ENCODE measurements around the gene GTSF1L. TPM values are rescaled to one million over a fixed set of nuclear protein-coding genes. Genes with fewer than 3 reads are reported as not detected.
A peak's percentile ranks its signal among the peaks of the same experiment; 100 is the strongest.

GTSF1L gene
- not detected in 2 replicates for total RNA-seq

DNA sequence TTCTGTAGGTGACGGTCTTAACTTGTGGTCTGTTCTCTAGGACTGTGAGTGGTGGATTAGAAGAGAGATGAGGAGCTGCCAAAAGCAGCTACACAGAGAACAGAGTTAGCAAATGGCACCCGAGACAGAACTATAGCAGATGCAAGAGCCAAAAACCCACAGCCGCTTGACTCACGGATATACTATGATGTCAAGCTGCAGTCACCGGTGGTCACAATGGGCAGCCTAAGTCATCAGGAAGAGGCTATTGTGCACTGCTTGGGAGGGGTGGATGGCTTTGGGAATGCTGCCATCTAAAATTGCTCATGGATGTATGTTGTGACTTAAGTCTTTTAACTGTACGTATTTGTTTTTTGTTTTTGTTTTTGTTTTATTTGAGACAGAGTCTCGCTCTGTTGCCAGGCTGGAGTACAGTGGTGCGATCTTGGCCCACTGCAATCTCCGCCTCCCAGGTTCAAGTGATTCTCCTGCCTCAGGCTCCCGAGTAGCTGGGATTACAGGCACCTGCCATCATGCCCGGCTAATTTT, at the start of gene GTSF1L:
Gene GTSF1L, minus strand, starts transcription at position 192 of the 528 bp plus-strand sequence. CDS start 308 bp downstream, outside the sequence.
- DNase-seq (ENCODE audit: insufficient read length, low spot score, missing footprints): no peak
- Histone ChIP-seq H3K36me3 (ENCODE audit: insufficient read depth, low read length) (no peaks in the 10 kb centered on the region), H3K9me3 (ENCODE audit: low read depth, low read length) (no peaks in the 10 kb centered on the region), H3K4me2 (ENCODE audit: insufficient read depth, low read length) (no peak within 1 kb of the TSS), H3K79me2 (ENCODE audit: insufficient read depth, low read length) (no peaks in the 10 kb centered on the region), H3K27ac (ENCODE audit: low read depth, low read length) (no peak within 1 kb of the TSS), H3K27me3 (ENCODE audit: insufficient read depth, low read length) (no peaks in the 10 kb centered on the region), H2AFZ (ENCODE audit: low read length) (peak within 1 kb of the TSS; percentile 70), H4K20me1 (ENCODE audit: insufficient read depth, low read length) (no peaks in the 10 kb centered on the region), H3K4me3 (ENCODE audit: insufficient read depth, low read length) (no peak within 1 kb of the TSS), H3K4me1 (ENCODE audit: insufficient read depth, low read length) (peaks cover 10% of the 10 kb centered on the region)
- TF ChIP-seq CTCF (IDR thresholded peaks at IDR 0.05; ENCODE audit: extremely low read depth, low read depth, low read length): no peak

DNA sequence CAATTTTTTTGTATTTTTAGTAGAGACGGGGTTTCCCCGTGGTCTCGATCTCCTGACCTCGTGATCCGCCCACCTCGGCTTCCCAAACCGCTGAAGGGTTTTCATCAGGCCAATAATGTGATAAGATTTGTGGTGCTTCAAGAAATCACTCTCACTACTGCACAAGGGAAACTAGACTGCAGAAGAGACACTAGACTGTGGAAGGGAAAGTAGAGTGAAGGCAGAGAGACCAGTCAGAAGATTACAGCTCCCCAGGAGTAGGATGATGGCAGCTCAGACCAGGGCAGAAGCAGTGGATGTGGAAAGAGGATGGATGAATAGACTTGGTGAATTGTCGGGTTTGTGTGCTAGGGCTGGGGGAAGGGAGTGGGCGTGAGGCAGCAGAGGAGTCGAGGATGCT, 48.0 kb upstream of the GTSF1L start:
- Histone ChIP-seq H3K9me3 (ENCODE audit: low read depth, low read length) (peaks cover 4% of the 10 kb centered on the region), H3K79me2 (ENCODE audit: insufficient read depth, low read length) (no peaks in the 10 kb centered on the region), H3K4me1 (ENCODE audit: insufficient read depth, low read length) (no peaks in the 10 kb centered on the region), H3K36me3 (ENCODE audit: insufficient read depth, low read length) (no peaks in the 10 kb centered on the region), H4K20me1 (ENCODE audit: insufficient read depth, low read length) (no peaks in the 10 kb centered on the region), H3K27ac (ENCODE audit: low read depth, low read length) (no peak overlapping the region), H3K4me3 (ENCODE audit: insufficient read depth, low read length) (no peak overlapping the region), H2AFZ (ENCODE audit: low read length) (no peak overlapping the region), H3K4me2 (ENCODE audit: insufficient read depth, low read length) (no peak overlapping the region), H3K27me3 (ENCODE audit: insufficient read depth, low read length) (peaks cover 7% of the 10 kb centered on the region)
- TF ChIP-seq CTCF (IDR thresholded peaks at IDR 0.05; ENCODE audit: extremely low read depth, low read depth, low read length): no peak
- DNase-seq (ENCODE audit: insufficient read length, low spot score, missing footprints): no peak

GRCh38 chr20:43771503-43772190, 44.8 kb upstream of the GTSF1L start:
- no peaks in the 10 kb centered on the region for H3K79me2 ChIP-seq (ENCODE audit: insufficient read depth, low read length)
- no peak overlapping the region for H2AFZ ChIP-seq (ENCODE audit: low read length)
- no peaks in the 10 kb centered on the region for H3K36me3 ChIP-seq (ENCODE audit: insufficient read depth, low read length)
- no peak for DNase-seq (ENCODE audit: insufficient read length, low spot score, missing footprints)
- H3K4me1 ChIP-seq (ENCODE audit: insufficient read depth, low read length): peaks cover 4% of the 10 kb centered on the region
- H3K9me3 ChIP-seq (ENCODE audit: low read depth, low read length): no peaks in the 10 kb centered on the region
- H4K20me1 ChIP-seq (ENCODE audit: insufficient read depth, low read length): no peaks in the 10 kb centered on the region
- no peak overlapping the region for H3K4me3 ChIP-seq (ENCODE audit: insufficient read depth, low read length)
- H3K27ac ChIP-seq (ENCODE audit: low read depth, low read length): no peak overlapping the region
- peaks cover 19% of the 10 kb centered on the region for H3K27me3 ChIP-seq (ENCODE audit: insufficient read depth, low read length)
- TF ChIP-seq CTCF (IDR thresholded peaks at IDR 0.05; ENCODE audit: extremely low read depth, low read depth, low read length): no peak
- no peak overlapping the region for H3K4me2 ChIP-seq (ENCODE audit: insufficient read depth, low read length)

DNA sequence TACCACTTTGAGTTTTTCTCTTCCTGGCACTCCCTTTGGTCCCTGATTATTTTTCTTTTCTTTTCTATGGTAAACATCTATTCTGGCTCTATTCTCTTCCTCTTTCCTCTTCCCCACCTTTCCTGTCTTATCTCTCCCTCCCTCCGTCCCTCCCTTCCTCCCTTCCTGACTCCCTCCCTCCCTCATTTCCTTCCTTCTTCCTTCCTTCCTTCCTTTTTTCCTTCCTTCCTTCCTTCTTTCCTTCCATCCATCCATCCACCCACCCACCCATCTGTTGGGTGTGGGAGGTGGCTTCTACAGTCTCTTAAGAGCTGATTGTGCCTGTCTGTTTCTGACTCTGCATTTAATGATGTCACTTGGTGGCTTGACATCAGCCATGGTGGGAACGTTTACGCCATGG, 43.5 kb upstream of the GTSF1L start:
- TF ChIP-seq CTCF (IDR thresholded peaks at IDR 0.05; ENCODE audit: extremely low read depth, low read depth, low read length): no peak
- no peak for DNase-seq (ENCODE audit: insufficient read length, low spot score, missing footprints)
- H4K20me1 ChIP-seq (ENCODE audit: insufficient read depth, low read length): no peaks in the 10 kb centered on the region
- H2AFZ ChIP-seq (ENCODE audit: low read length): no peak overlapping the region
- no peaks in the 10 kb centered on the region for H3K79me2 ChIP-seq (ENCODE audit: insufficient read depth, low read length)
- H3K27me3 ChIP-seq (ENCODE audit: insufficient read depth, low read length): peaks cover 19% of the 10 kb centered on the region
- H3K9me3 ChIP-seq (ENCODE audit: low read depth, low read length): no peaks in the 10 kb centered on the region
- H3K4me3 ChIP-seq (ENCODE audit: insufficient read depth, low read length): no peak overlapping the region
- H3K4me1 ChIP-seq (ENCODE audit: insufficient read depth, low read length): peaks cover 4% of the 10 kb centered on the region
- no peak overlapping the region for H3K27ac ChIP-seq (ENCODE audit: low read depth, low read length)
- H3K4me2 ChIP-seq (ENCODE audit: insufficient read depth, low read length): no peak overlapping the region
- no peaks in the 10 kb centered on the region for H3K36me3 ChIP-seq (ENCODE audit: insufficient read depth, low read length)

All from osteoblast (primary cell).